PC-9 (cell line): Measurements from ENCODE around the gene PPP1R27. TPM values are rescaled to one million over a fixed set of nuclear protein-coding genes. Genes with fewer than 3 reads are reported as not detected.

Experiments
- BruUV-seq: library from RNA; stranded (reverse); fragments of 400-500 nt; replicated peaks from 2 replicates; lab custom pipeline; 2021; lab: Mats Ljungman, UMichigan
- CTCF ChIA-PET: fragments of 300-600 bp; sonication (Branson Sonifier 250); formaldehyde crosslinking; loops from one replicate; lab custom pipeline; 2022; ENCODE audit warnings: antibody characterized with exemption; lab: Charles Lee
- POLR2A ChIA-PET: fragments of 300-600 bp; sonication (Branson Sonifier 250); formaldehyde crosslinking; loops from one replicate; lab custom pipeline; 2022; ENCODE audit warnings: antibody characterized with exemption; ENCODE audit not compliant: unreplicated experiment; lab: Charles Lee
- DNase-seq, 2 experiments: peaks; one replicate each; pipeline versions ENCODE4 v3.0.0 to v3.0.0-alpha.2; 2015 to 2022; ENCODE audit warnings: mixed read lengths in 1 of 2
- H2AFZ ChIP-seq: fragments of 200-600 bp; sonication (generic); 2 replicates; pipeline ENCODE4 v1.8.1; 2017; ENCODE audit warnings: antibody characterized with exemption
- H3F3A ChIP-seq: fragments of 200-600 bp; sonication (generic); 2 replicates; pipeline ENCODE4 v1.8.1; 2017; ENCODE audit warnings: antibody characterized with exemption, mild to moderate bottlenecking, low read depth; ENCODE audit not compliant: insufficient read depth
- H3K27ac ChIP-seq: fragments of 200-600 bp; sonication (generic); 2 replicates; pipeline ENCODE4 v1.6.1; 2016; ENCODE audit warnings: mixed run types
- H3K27me3 ChIP-seq: fragments of 200-600 bp; sonication (generic); 2 replicates; pipeline ENCODE4 v1.6.1; 2016; ENCODE audit warnings: low read depth, mixed run types; ENCODE audit not compliant: insufficient read depth
- H3K36me3 ChIP-seq: fragments of 200-600 bp; sonication (generic); 2 replicates; pipeline ENCODE4 v1.6.1; 2016; ENCODE audit warnings: low read depth, mixed run types
- H3K4me1 ChIP-seq: fragments of 200-600 bp; sonication (generic); replicated peaks from 2 replicates; pipeline ENCODE4 v1.6.1; 2016; ENCODE audit warnings: mixed run types; ENCODE audit not compliant: insufficient read depth
- H3K4me2 ChIP-seq: fragments of 200-600 bp; sonication (generic); 2 replicates; pipeline ENCODE4 v1.6.1; 2017; ENCODE audit warnings: mixed run types
- H3K4me3 ChIP-seq: fragments of 200-600 bp; sonication (generic); 2 replicates; pipeline ENCODE4 v1.6.1; 2016; ENCODE audit warnings: mixed run types
- H3K79me2 ChIP-seq: fragments of 200-600 bp; sonication (generic); 2 replicates; pipeline ENCODE4 v1.6.1; 2017; ENCODE audit warnings: low read depth, mixed run types
- H3K9me2 ChIP-seq: fragments of 200-600 bp; sonication (generic); 2 replicates; pipeline ENCODE4 v1.8.1; 2017; ENCODE audit warnings: mild to moderate bottlenecking; ENCODE audit not compliant: insufficient read depth
- H3K9me3 ChIP-seq: fragments of 200-600 bp; sonication (generic); 2 replicates; pipeline ENCODE4 v1.8.1; 2016; ENCODE audit warnings: low read depth; ENCODE audit not compliant: insufficient read depth
- H4K20me1 ChIP-seq: fragments of 200-600 bp; sonication (generic); 2 replicates; pipeline ENCODE4 v1.8.1; 2017; ENCODE audit not compliant: insufficient read depth
- EZH2 ChIP-seq: fragments of 200-600 bp; sonication (generic); IDR thresholded peaks from 2 replicates; pipeline ENCODE4 v1.8.0; 2017; ENCODE audit warnings: antibody characterized with exemption, low read depth
- intact Hi-C: fragments of 100-400 bp; cut with micrococcal nuclease; formaldehyde crosslinking; loops from one replicate; pipeline ENCODE4 v1.10.0; 2022; ENCODE audit not compliant: unreplicated experiment
- total RNA-seq: library from RNA; stranded (reverse); gene quantifications from 2 replicates; pipeline ENCODE4 v1.2.3, GENCODE V29; 2021
- TF ChIP-seq, protein P1 (sequence below): fragments of 200-600 bp; sonication (generic); conservative IDR thresholded peaks from 2 replicates; pipeline ENCODE4 v1.6.1; 2017; ENCODE audit warnings: mixed run types, antibody characterized with exemption, mild to moderate bottlenecking, moderate library complexity

The PPP1R27 gene
- total RNA-seq, 1 experiment from 2014 or later = not detected

DNA sequence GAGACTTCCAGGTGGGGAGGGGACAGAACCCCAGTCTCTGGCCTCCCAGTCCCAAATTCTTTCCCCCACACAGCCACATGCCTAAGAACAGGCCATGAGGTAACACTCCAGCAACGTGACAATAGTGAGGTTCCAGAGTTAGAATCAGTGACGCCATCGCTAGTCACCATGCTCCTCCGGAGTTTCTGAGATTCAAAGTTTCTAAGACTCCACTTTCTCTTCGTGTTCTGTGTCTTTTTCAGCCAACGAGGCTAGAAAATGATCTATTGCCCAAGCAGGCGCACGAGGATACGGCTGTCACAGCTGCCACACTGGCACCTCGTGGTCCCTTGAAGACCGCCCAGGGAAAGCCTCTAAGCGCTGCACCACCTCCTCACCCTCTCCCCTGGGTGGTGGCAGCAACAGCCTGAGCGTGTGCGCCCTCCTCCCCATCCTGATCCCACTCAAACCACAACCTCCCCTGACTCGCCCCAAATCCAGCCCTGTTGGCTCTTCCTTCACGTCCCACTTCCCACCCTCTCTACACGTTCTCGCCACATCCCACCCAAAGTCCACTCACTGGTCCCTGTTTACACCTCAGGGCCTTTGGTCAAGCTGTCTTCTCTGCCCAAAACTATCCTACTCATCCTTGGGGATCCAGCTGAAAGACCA is 2.8 kb downstream of the PPP1R27 start:
- TF ChIP-seq, protein P1, sequence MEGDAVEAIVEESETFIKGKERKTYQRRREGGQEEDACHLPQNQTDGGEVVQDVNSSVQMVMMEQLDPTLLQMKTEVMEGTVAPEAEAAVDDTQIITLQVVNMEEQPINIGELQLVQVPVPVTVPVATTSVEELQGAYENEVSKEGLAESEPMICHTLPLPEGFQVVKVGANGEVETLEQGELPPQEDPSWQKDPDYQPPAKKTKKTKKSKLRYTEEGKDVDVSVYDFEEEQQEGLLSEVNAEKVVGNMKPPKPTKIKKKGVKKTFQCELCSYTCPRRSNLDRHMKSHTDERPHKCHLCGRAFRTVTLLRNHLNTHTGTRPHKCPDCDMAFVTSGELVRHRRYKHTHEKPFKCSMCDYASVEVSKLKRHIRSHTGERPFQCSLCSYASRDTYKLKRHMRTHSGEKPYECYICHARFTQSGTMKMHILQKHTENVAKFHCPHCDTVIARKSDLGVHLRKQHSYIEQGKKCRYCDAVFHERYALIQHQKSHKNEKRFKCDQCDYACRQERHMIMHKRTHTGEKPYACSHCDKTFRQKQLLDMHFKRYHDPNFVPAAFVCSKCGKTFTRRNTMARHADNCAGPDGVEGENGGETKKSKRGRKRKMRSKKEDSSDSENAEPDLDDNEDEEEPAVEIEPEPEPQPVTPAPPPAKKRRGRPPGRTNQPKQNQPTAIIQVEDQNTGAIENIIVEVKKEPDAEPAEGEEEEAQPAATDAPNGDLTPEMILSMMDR = no peak
- TF ChIP-seq EZH2 = no peak
- H3F3A ChIP-seq = no peaks in the 10 kb centered on the region; the same call in 1 of the 2 replicates
- intact Hi-C loops = no loop called here
- ChIA-PET CTCF (no interaction called here), POLR2A (interaction anchor here (0.8 kb wide), 1 partner anchor 79 kb away, joined by 9 read pairs; the partner anchor contains the start of gene PCYT2)
- peak overlapping the region; percentile 61 for H3K4me3 ChIP-seq
- BruUV-seq = TSS peak; percentile 41
- H2AFZ ChIP-seq = 0 out of 2 replicates have a peak overlapping the region, but pooled peaks have one; percentile 73
- peak overlapping the region; percentile 83 for H3K4me2 ChIP-seq
- H3K9me2 ChIP-seq = no peaks in the 10 kb centered on the region
- peaks cover 6% of the 10 kb centered on the region for H3K79me2 ChIP-seq
- H4K20me1 ChIP-seq = no peaks in the 10 kb centered on the region
- H3K27ac ChIP-seq = no peak overlapping the region
- DNase-seq = no peak
- no peaks in the 10 kb centered on the region for H3K9me3 ChIP-seq
- H3K4me1 ChIP-seq = no peaks in the 10 kb centered on the region
- no peaks in the 10 kb centered on the region for H3K27me3 ChIP-seq
- no peaks in the 10 kb centered on the region for H3K36me3 ChIP-seq

GRCh38 chr17:81831563-81831956 is 3.3 kb downstream of the PPP1R27 start:
- no peaks in the 10 kb centered on the region; the same call in 1 of the 2 replicates for H3F3A ChIP-seq
- TF ChIP-seq EZH2 = no peak
- TF ChIP-seq, protein P1 = no peak
- no peaks in the 10 kb centered on the region for H3K9me2 ChIP-seq
- H3K27ac ChIP-seq = no peak overlapping the region
- DNase-seq = no peak
- CTCF ChIA-PET = no interaction called here
- BruUV-seq = no TSS peak
- H3K4me1 ChIP-seq = no peaks in the 10 kb centered on the region
- peak overlapping the region; percentile 83; the same call in 1 of the 2 replicates for H3K4me2 ChIP-seq
- H4K20me1 ChIP-seq = no peaks in the 10 kb centered on the region
- H2AFZ ChIP-seq = no peak overlapping the region
- no peaks in the 10 kb centered on the region for H3K9me3 ChIP-seq
- no peak overlapping the region for H3K4me3 ChIP-seq
- no peaks in the 10 kb centered on the region for H3K36me3 ChIP-seq
- POLR2A ChIA-PET = no interaction called here
- H3K27me3 ChIP-seq = no peaks in the 10 kb centered on the region
- intact Hi-C loops = no loop called here
- H3K79me2 ChIP-seq = peaks cover 6% of the 10 kb centered on the region

DNA sequence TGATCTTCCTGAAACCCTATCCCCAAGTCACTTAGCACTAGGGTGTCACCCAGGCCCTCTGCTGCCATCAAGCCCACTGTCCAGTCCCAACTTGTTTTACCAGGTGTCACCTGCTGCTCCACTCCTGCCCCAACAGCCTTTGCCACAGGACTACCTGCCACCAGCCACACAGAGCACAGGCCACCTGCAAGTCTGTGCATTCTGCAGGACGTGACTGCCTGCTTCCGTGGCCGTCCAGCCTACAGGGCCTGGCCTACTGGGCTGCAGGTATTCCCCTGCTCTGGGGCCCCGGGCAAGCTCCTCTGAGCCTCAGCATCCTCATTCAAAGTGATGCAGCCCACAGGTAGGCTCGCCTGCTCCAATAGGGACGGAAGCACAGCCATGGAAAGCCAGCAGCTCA is 5.0 kb downstream of the PPP1R27 start:
- no peaks in the 10 kb centered on the region for H3K4me1 ChIP-seq
- no peaks in the 10 kb centered on the region for H3K36me3 ChIP-seq
- intact Hi-C loops = no loop called here
- no peaks in the 10 kb centered on the region; the same call in 1 of the 2 replicates for H3F3A ChIP-seq
- no peaks in the 10 kb centered on the region for H3K9me2 ChIP-seq
- no peaks in the 10 kb centered on the region for H4K20me1 ChIP-seq
- H3K4me2 ChIP-seq = no peak overlapping the region
- no peak overlapping the region for H3K27ac ChIP-seq
- BruUV-seq = no TSS peak
- no peaks in the 10 kb centered on the region for H3K27me3 ChIP-seq
- H3K79me2 ChIP-seq = peaks cover 6% of the 10 kb centered on the region
- H3K9me3 ChIP-seq = no peaks in the 10 kb centered on the region
- H3K4me3 ChIP-seq = no peak overlapping the region
- TF ChIP-seq, protein P1 = no peak
- TF ChIP-seq EZH2 = no peak
- no peak overlapping the region for H2AFZ ChIP-seq
- ChIA-PET POLR2A (no interaction called here), CTCF (no interaction called here)
- no peak for DNase-seq
